Neural cell (in vitro differentiated cells): ENCODE data around the gene NCKAP5.
"Not testable (repeated sequence)": the region's sequence is repeated elsewhere in the genome, so short reads cannot be mapped to it uniquely, and the experiment has no call there.

Source experiments
- RAD21 ChIP-seq: fragments of 450-650 bp; conservative IDR thresholded peaks from 2 replicates; pipeline ENCODE4 v1.6.1; 2014; ENCODE audit warnings: antibody characterized with exemption, mild to moderate bottlenecking, moderate library complexity
- TF ChIP-seq, protein P1 (sequence below): fragments of 450-650 bp; IDR thresholded peaks from 2 replicates; pipeline ENCODE4 v1.5.1; 2014; ENCODE audit warnings: antibody characterized with exemption, mild to moderate bottlenecking, moderate library complexity; ENCODE audit not compliant: poor library complexity, severe bottlenecking
- TF ChIP-seq, protein P2 (sequence below): IDR thresholded peaks from 2 replicates; pipeline ENCODE4 v1.6.1; 2012; ENCODE audit warnings: borderline replicate concordance

DNA sequence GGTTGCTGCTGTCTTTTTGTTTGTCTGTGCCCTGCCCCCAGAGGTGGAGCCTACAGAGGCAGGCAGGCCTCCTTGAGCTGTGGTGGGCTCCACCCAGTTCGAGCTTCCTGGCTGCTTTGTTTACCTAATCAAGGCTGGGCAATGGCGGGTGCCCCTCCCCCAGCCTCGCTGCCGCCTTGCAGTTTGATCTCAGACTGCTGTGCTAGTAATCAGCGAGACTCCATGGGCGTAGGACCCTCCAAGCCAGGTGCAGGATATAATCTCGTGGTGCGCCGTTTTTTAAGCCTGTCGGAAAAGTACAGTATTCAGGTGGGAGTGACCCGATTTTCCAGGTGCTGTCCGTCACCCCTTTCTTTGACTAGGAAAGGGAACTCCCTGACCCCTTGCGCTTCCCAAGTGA lies 97.8 kb downstream of the NCKAP5 start:
- TF ChIP-seq, protein P1, sequence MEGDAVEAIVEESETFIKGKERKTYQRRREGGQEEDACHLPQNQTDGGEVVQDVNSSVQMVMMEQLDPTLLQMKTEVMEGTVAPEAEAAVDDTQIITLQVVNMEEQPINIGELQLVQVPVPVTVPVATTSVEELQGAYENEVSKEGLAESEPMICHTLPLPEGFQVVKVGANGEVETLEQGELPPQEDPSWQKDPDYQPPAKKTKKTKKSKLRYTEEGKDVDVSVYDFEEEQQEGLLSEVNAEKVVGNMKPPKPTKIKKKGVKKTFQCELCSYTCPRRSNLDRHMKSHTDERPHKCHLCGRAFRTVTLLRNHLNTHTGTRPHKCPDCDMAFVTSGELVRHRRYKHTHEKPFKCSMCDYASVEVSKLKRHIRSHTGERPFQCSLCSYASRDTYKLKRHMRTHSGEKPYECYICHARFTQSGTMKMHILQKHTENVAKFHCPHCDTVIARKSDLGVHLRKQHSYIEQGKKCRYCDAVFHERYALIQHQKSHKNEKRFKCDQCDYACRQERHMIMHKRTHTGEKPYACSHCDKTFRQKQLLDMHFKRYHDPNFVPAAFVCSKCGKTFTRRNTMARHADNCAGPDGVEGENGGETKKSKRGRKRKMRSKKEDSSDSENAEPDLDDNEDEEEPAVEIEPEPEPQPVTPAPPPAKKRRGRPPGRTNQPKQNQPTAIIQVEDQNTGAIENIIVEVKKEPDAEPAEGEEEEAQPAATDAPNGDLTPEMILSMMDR, result not testable (repeated sequence)
- not testable (repeated sequence) for TF ChIP-seq RAD21
- TF ChIP-seq, protein P2, sequence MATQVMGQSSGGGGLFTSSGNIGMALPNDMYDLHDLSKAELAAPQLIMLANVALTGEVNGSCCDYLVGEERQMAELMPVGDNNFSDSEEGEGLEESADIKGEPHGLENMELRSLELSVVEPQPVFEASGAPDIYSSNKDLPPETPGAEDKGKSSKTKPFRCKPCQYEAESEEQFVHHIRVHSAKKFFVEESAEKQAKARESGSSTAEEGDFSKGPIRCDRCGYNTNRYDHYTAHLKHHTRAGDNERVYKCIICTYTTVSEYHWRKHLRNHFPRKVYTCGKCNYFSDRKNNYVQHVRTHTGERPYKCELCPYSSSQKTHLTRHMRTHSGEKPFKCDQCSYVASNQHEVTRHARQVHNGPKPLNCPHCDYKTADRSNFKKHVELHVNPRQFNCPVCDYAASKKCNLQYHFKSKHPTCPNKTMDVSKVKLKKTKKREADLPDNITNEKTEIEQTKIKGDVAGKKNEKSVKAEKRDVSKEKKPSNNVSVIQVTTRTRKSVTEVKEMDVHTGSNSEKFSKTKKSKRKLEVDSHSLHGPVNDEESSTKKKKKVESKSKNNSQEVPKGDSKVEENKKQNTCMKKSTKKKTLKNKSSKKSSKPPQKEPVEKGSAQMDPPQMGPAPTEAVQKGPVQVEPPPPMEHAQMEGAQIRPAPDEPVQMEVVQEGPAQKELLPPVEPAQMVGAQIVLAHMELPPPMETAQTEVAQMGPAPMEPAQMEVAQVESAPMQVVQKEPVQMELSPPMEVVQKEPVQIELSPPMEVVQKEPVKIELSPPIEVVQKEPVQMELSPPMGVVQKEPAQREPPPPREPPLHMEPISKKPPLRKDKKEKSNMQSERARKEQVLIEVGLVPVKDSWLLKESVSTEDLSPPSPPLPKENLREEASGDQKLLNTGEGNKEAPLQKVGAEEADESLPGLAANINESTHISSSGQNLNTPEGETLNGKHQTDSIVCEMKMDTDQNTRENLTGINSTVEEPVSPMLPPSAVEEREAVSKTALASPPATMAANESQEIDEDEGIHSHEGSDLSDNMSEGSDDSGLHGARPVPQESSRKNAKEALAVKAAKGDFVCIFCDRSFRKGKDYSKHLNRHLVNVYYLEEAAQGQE, result not testable (repeated sequence)
